Gastrocnemius medialis (tissue), 4 donors: ENCODE measurements around the gene HDAC4. TPM values are rescaled to one million over a fixed set of nuclear protein-coding genes. Genes with fewer than 3 reads are reported as not detected.

Source experiments
- ATAC-seq, 2 donors: fragments of 150-250 bp; one replicate each; pipeline ENCODE4 v1.9.1; 2016
- DNase-seq, 2 donors: peaks; one replicate each; pipeline ENCODE4 v3.0.0-alpha.2; 2019
- H3K27ac ChIP-seq, 4 donors: fragments of 200-600 bp; sonication (generic); 1 replicate in 1 of 4; 2 replicates in 3 of 4; pipeline ENCODE4 v1.5.1; 2016 to 2018; ENCODE audit warnings: mild to moderate bottlenecking in 2 of 4, moderate library complexity in 1 of 4
- H3K27me3 ChIP-seq, 3 donors: fragments of 200-600 bp; sonication (generic) in 2 of 3; 1 replicate in 1 of 3; 2 replicates in 2 of 3; pipeline versions ENCODE4 v1.5.1 to v1.6.0; 2016 to 2019; ENCODE audit warnings: mild to moderate bottlenecking in 1 of 3, moderate library complexity in 1 of 3
- H3K36me3 ChIP-seq, 2 donors: fragments of 200-600 bp; sonication (generic) in 1 of 2; one replicate each; pipeline ENCODE4 v1.5.1; 2017 to 2018
- H3K4me1 ChIP-seq, 2 donors: fragments of 200-600 bp; sonication (generic) in 1 of 2; one replicate each; pipeline ENCODE4 v1.5.1; 2016 to 2017; ENCODE audit warnings: mild to moderate bottlenecking in 2 of 2
- H3K4me3 ChIP-seq, 4 donors: fragments of 200-600 bp; sonication (generic) in 3 of 4; 1 replicate in 1 of 4; 2 replicates in 3 of 4; pipeline ENCODE4 v1.5.1; 2016 to 2019; ENCODE audit warnings: mild to moderate bottlenecking in 2 of 4
- H3K9me3 ChIP-seq, 3 donors: fragments of 200-600 bp; sonication (generic) in 2 of 3; 1 replicate in 1 of 3; 2 replicates in 2 of 3; pipeline ENCODE4 v1.5.1; 2016 to 2019
- POLR2A ChIP-seq, 2 donors: fragments of 450-650 bp; IDR thresholded peaks; one replicate each; pipeline ENCODE4 v1.6.1; 2017; ENCODE audit warnings: antibody characterized with exemption in 2 of 2, mild to moderate bottlenecking in 2 of 2, moderate library complexity in 2 of 2
- in situ Hi-C, 4 donors: fragments of 200-750 bp; cut with MboI; loops; one replicate each; pipeline versions ENCODE4 v1.15.0 to v1.8.0; 2017; ENCODE audit warnings: low sequenced_read_pairs in 4 of 4
- intact Hi-C: fragments of 100-400 bp; cut with DNase I; formaldehyde crosslinking; loops from one replicate; pipeline ENCODE4 v1.15.1; 2023; ENCODE audit warnings: low total_unique reads
- total RNA-seq, 4 donors: library from RNA; depleted of rRNA; stranded (reverse); fragments of >200 nt; gene quantifications; one replicate each; pipeline versions ENCODE4 v1.1.0 to v1.2.3, GENCODE V29; 2016
- TF ChIP-seq, protein P1 (sequence below), 5 experiments: fragments of 450-650 bp in 3 of 5; fragments of 200-600 bp in 2 of 5; sonication (generic) in 2 of 5; IDR thresholded peaks in 4 of 5; conservative IDR thresholded peaks in 1 of 5; 1 replicate in 4 of 5; 2 replicates in 1 of 5; pipeline ENCODE4 v1.5.1; 2016 to 2019; ENCODE audit warnings: antibody characterized with exemption in 5 of 5, mild to moderate bottlenecking in 3 of 5, moderate library complexity in 3 of 5

Gene HDAC4
- total RNA-seq, 4 donors from 2014 or later, result 23.6 to 257 (median 119) TPM

DNA sequence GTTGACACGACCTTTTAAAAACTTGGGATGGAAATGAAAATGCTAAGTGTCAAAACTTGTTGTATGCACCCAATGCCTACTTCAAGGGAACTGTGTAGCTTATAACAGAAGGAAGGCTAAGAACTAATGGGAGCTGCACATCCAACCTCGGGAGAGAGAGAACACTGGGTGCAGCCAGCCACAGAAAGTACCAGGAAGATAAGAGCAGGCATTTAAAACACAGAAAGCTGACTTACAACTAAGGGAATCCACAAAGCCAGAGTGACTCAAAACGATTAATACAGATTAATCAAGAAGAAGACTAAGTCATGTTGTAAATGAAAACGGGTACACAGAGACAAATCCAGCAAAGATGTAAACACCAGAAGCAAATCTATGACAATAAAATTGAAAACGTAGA, 113.4 kb downstream of the HDAC4 start:
- peaks cover 87 to 89% of the 10 kb centered on the region in 2 donors for H3K4me1 ChIP-seq
- H3K9me3 ChIP-seq, result no peaks in the 10 kb centered on the region
- no peaks in the 10 kb centered on the region for H3K36me3 ChIP-seq
- no peak overlapping the region for H3K4me3 ChIP-seq
- H3K27me3 ChIP-seq, result no peaks in the 10 kb centered on the region
- peak overlapping the region; percentile 94 to 99 (median 98) for H3K27ac ChIP-seq
- ATAC-seq (no peak), DNase-seq (no peak)
- TF ChIP-seq, protein P1, sequence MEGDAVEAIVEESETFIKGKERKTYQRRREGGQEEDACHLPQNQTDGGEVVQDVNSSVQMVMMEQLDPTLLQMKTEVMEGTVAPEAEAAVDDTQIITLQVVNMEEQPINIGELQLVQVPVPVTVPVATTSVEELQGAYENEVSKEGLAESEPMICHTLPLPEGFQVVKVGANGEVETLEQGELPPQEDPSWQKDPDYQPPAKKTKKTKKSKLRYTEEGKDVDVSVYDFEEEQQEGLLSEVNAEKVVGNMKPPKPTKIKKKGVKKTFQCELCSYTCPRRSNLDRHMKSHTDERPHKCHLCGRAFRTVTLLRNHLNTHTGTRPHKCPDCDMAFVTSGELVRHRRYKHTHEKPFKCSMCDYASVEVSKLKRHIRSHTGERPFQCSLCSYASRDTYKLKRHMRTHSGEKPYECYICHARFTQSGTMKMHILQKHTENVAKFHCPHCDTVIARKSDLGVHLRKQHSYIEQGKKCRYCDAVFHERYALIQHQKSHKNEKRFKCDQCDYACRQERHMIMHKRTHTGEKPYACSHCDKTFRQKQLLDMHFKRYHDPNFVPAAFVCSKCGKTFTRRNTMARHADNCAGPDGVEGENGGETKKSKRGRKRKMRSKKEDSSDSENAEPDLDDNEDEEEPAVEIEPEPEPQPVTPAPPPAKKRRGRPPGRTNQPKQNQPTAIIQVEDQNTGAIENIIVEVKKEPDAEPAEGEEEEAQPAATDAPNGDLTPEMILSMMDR (IDR thresholded peaks at IDR 0.05 in 4 of 5, conservative IDR thresholded peaks at IDR 0.05 in 1 of 5), result no peak
- no peak for TF ChIP-seq POLR2A (IDR thresholded peaks at IDR 0.05)
- in situ Hi-C loops (no loop called here), intact Hi-C loops (no loop called here)

DNA sequence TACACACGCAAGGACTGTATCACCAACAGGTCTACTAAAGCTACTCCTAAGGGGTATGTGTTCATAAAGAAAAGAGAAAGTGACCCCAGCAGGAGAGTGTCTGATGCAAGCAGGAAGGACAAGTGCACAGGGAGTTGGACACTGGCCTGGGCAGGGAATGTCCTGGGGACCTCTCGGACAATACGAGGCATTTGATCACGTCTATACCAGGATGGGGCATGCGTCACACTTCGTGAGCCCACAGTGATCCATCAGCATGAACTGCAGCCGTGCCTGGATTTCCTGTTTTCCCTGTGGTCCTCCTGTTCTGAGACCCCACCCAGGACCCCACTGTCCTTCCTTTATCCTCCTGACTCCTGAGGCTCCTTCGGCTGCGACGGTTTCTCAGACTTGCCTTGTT, 113.9 kb downstream of the HDAC4 start:
- H3K27ac ChIP-seq, result peak overlapping the region; percentile 94 to 99 (median 98)
- TF ChIP-seq, protein P1 (IDR thresholded peaks at IDR 0.05 in 4 of 5, conservative IDR thresholded peaks at IDR 0.05 in 1 of 5), result no peak
- no peak for TF ChIP-seq POLR2A (IDR thresholded peaks at IDR 0.05)
- no peaks in the 10 kb centered on the region for H3K27me3 ChIP-seq
- no peaks in the 10 kb centered on the region for H3K9me3 ChIP-seq
- DNase-seq, result peak in 1 of 2 donors; percentile 60
- in situ Hi-C loops, result no loop called here
- intact Hi-C loops, result no loop called here
- no peak overlapping the region for H3K4me3 ChIP-seq
- peak; percentile 24 to 50 for ATAC-seq
- no peaks in the 10 kb centered on the region for H3K36me3 ChIP-seq
- H3K4me1 ChIP-seq, result peaks cover 81 to 84% of the 10 kb centered on the region in 2 donors

- in situ Hi-C loops, result no loop called here
- no peak for DNase-seq
- Histone ChIP-seq H3K4me3 (no peak overlapping the region), H3K27me3 (no peaks in the 10 kb centered on the region), H3K27ac (peak overlapping the region; percentile 94 to 99 (median 98)), H3K36me3 (no peaks in the 10 kb centered on the region), H3K4me1 (peaks cover 72 to 75% of the 10 kb centered on the region in 2 donors), H3K9me3 (no peaks in the 10 kb centered on the region)
- intact Hi-C loops, result no loop called here
- TF ChIP-seq, protein P1 (IDR thresholded peaks at IDR 0.05 in 4 of 5, conservative IDR thresholded peaks at IDR 0.05 in 1 of 5), result no peak
- TF ChIP-seq POLR2A (IDR thresholded peaks at IDR 0.05), result no peak
- ATAC-seq, result no peak
These were observed 114.9 kb downstream of the HDAC4 start for GRCh38 chr2:239285932-239286230.

- no peak for TF ChIP-seq POLR2A (IDR thresholded peaks at IDR 0.05)
- TF ChIP-seq, protein P1 (IDR thresholded peaks at IDR 0.05 in 4 of 5, conservative IDR thresholded peaks at IDR 0.05 in 1 of 5), result no peak
- Histone ChIP-seq H3K27me3 (no peaks in the 10 kb centered on the region), H3K27ac (peak overlapping the region; percentile 94 to 99 (median 98)), H3K36me3 (no peaks in the 10 kb centered on the region), H3K4me3 (peak overlapping the region in 2 of 4 donors; percentile 9 to 15), H3K4me1 (peaks cover 67 to 75% of the 10 kb centered on the region in 2 donors), H3K9me3 (no peaks in the 10 kb centered on the region)
- no peak for ATAC-seq
- intact Hi-C loops, result no loop called here
- in situ Hi-C loops, result no loop called here
- DNase-seq, result peak in 1 of 2 donors; percentile 12
These were observed 115.5 kb downstream of the HDAC4 start for GRCh38 chr2:239285071-239285931.
